HepG2 (cell line): ENCODE data around the gene TAGAP. TPM values are rescaled to one million over a fixed set of nuclear protein-coding genes. Genes with fewer than 3 reads are reported as not detected.
A peak's percentile ranks its signal among the peaks of the same experiment; 100 is the strongest.
"Not testable (repeated sequence)": the region's sequence is repeated elsewhere in the genome, so short reads cannot be mapped to it uniquely, and the experiment has no call there.

Source experiments
- ATAC-seq: fragments of 200-7000 bp; cut with Tn5 transposase; 3 replicates; pipeline ENCODE4 v1.9.1; 2020; ENCODE audit warnings: mild to moderate bottlenecking, moderate library complexity
- BruUV-seq: library from RNA; stranded (reverse); fragments of 400-500 nt; replicated peaks from 2 replicates; lab custom pipeline; 2021; lab: Mats Ljungman, UMichigan
- CTCF ChIA-PET: fragments of 300-600 bp; formaldehyde crosslinking; extraction: SDS; loops from one replicate; lab custom pipeline; 2021; ENCODE audit warnings: low total read pairs, inconsistent platforms, low intra/inter-chr PET ratio; lab: Yijun Ruan, JAX
- POLR2A ChIA-PET: fragments of 350-600 bp; sonication (Branson Sonifier 250); formaldehyde crosslinking; loops from one replicate; lab custom pipeline; 2020; ENCODE audit warnings: antibody characterized with exemption, inconsistent platforms; lab: Yijun Ruan, JAX
- DNase-seq: peaks from one replicate; pipeline ENCODE4 v3.0.0-alpha.2; 2015; ENCODE audit warnings: low spot score
- FAIRE-seq: peaks from 3 replicates; lab custom pipeline; 2011; peaks lifted over from hg19 to GRCh38; lab: Jason Lieb, UNC
- H2AFZ ChIP-seq: one replicate; pipeline ENCODE4 v1.6.1; 2011; ENCODE audit warnings: low read length, inconsistent platforms
- H3K27ac ChIP-seq: fragments of 300-600 bp; 3 replicates; pipeline ENCODE4 v1.8.0; 2011; ENCODE audit warnings: mixed run types, mild to moderate bottlenecking, mixed read lengths, low read length, inconsistent platforms; ENCODE audit not compliant: insufficient read depth; ENCODE audit errors: extremely low read length
- H3K27me3 ChIP-seq, 2 experiments: fragments of 200-600 bp in 1 of 2; 2 replicates in 1 of 2; 3 replicates in 1 of 2; pipeline versions ENCODE4 v1.6.0 to v1.8.0; 2011; ENCODE audit warnings: low read length in 2 of 2, mild to moderate bottlenecking in 2 of 2, moderate library complexity in 2 of 2, inconsistent platforms in 1 of 2; ENCODE audit not compliant: insufficient read depth in 2 of 2, control insufficient read depth in 1 of 2
- H3K36me3 ChIP-seq, 2 experiments: fragments of 200-600 bp in 1 of 2; replicated peaks in 1 of 2; 2 replicates in 1 of 2; 3 replicates in 1 of 2; pipeline versions ENCODE4 v1.5.1 to v1.8.0; 2011; ENCODE audit warnings: low read length in 2 of 2, inconsistent platforms in 1 of 2; ENCODE audit not compliant: insufficient read depth in 2 of 2, control insufficient read depth in 1 of 2
- H3K4me1 ChIP-seq: 2 replicates; pipeline ENCODE4 v1.5.1; 2012; ENCODE audit warnings: low read length, inconsistent platforms; ENCODE audit not compliant: insufficient read depth
- H3K4me2 ChIP-seq: 2 replicates; pipeline ENCODE4 v1.6.0; 2011; ENCODE audit warnings: low read depth, low read length, inconsistent platforms
- H3K4me3 ChIP-seq, 3 experiments: fragments of 200-600 bp in 1 of 3; sonication (generic), shearing (Covaris generic) in 1 of 3; replicated peaks in 1 of 3; 2 replicates each; pipeline ENCODE4 v1.5.1; 2011 to 2016; ENCODE audit warnings: low read length in 3 of 3, inconsistent platforms in 2 of 3, low read depth in 2 of 3, mild to moderate bottlenecking in 2 of 3, control low read depth in 1 of 3, mixed read lengths in 1 of 3; ENCODE audit not compliant: insufficient read depth in 1 of 3
- H3K79me2 ChIP-seq: one replicate; pipeline ENCODE4 v1.6.1; 2011; ENCODE audit warnings: low read length, inconsistent platforms; ENCODE audit not compliant: insufficient read depth
- H3K9ac ChIP-seq: 2 replicates; pipeline ENCODE4 v1.6.0; 2011; ENCODE audit warnings: mild to moderate bottlenecking, low read depth, low read length, inconsistent platforms; ENCODE audit not compliant: insufficient read depth
- H3K9me3 ChIP-seq: 2 replicates; pipeline ENCODE4 v1.5.1; 2012; ENCODE audit warnings: mild to moderate bottlenecking, low read length
- H4K20me1 ChIP-seq: 2 replicates; pipeline ENCODE4 v1.6.0; 2011; ENCODE audit warnings: inconsistent platforms, mild to moderate bottlenecking, low read length, moderate library complexity; ENCODE audit not compliant: insufficient read depth
- ZNF160 ChIP-seq: sonication (generic); formaldehyde crosslinking; IDR thresholded peaks from 2 replicates; pipeline ENCODE4 v1.8.0; 2022; ENCODE audit warnings: mild to moderate bottlenecking, inconsistent platforms, missing genetic modification reagents
- WGBS: methylation state at CpG from one replicate; pipeline ENCODE4 v1.1.6; 2017; ENCODE audit warnings: low lambda C conversion rate; 5-methylcytosine and 5-hydroxymethylcytosine counted together
- in situ Hi-C: cut with HindIII; loops from 2 replicates; pipeline ENCODE4 v1.10.0; 2017; ENCODE audit warnings: low pct_unique_long_range_greater_than_20kb; ENCODE audit not compliant: extremely low pct_ligation_motif_present
- intact Hi-C: fragments of 100-400 bp; cut with micrococcal nuclease; formaldehyde crosslinking; loops from one replicate; pipeline ENCODE4 v1.10.0; 2022; ENCODE audit not compliant: unreplicated experiment
- polyA plus RNA-seq, 8 experiments: library from polyadenylated mRNA; depleted of rRNA in 3 of 8; stranded (reverse) in 7 of 8; unstranded in 1 of 8; fragments of >200 nt; fragmentation: Illumina TruSeq in 4 of 8; extraction: Trizol in 4 of 8; gene quantifications; 2 replicates each; pipeline versions ENCODE4 v1.2.1 to v1.2.3, GENCODE V29; 2011 to 2016; ENCODE audit warnings: low read depth in 4 of 8, missing spikeins in 1 of 8, mixed read lengths in 1 of 8; ENCODE audit not compliant: insufficient read depth in 1 of 8
- total RNA-seq, 5 experiments: library from RNA; depleted of rRNA; stranded (reverse); fragments of >200 nt; fragmentation: Illumina TruSeq; extraction: Trizol; gene quantifications; 2 replicates each; pipeline ENCODE4 v1.2.3, GENCODE V29; 2016; ENCODE audit warnings: low read depth in 1 of 5
- TF ChIP-seq, protein P1 (sequence below): sonication (generic); formaldehyde crosslinking; IDR thresholded peaks from 2 replicates; pipeline ENCODE4 v1.8.0; 2022; ENCODE audit warnings: mild to moderate bottlenecking, missing genetic modification reagents; ENCODE audit not compliant: insufficient replicate concordance
- TF ChIP-seq, protein P2 (sequence below): IDR thresholded peaks from 2 replicates; pipeline ENCODE4 v1.6.1; 2016; ENCODE audit warnings: missing genetic modification reagents, missing compliant biosample characterization
- TF ChIP-seq, protein P3 (sequence below): sonication (generic); formaldehyde crosslinking; conservative IDR thresholded peaks from 2 replicates; pipeline ENCODE4 v1.4.0; 2020; ENCODE audit warnings: mild to moderate bottlenecking, missing genetic modification reagents, moderate library complexity

The TAGAP gene
- total and polyA plus RNA-seq, 2 of the 13 experiments (the other 11 are each of a cell fraction or from before 2014, with no cell fraction given): not detected

DNA sequence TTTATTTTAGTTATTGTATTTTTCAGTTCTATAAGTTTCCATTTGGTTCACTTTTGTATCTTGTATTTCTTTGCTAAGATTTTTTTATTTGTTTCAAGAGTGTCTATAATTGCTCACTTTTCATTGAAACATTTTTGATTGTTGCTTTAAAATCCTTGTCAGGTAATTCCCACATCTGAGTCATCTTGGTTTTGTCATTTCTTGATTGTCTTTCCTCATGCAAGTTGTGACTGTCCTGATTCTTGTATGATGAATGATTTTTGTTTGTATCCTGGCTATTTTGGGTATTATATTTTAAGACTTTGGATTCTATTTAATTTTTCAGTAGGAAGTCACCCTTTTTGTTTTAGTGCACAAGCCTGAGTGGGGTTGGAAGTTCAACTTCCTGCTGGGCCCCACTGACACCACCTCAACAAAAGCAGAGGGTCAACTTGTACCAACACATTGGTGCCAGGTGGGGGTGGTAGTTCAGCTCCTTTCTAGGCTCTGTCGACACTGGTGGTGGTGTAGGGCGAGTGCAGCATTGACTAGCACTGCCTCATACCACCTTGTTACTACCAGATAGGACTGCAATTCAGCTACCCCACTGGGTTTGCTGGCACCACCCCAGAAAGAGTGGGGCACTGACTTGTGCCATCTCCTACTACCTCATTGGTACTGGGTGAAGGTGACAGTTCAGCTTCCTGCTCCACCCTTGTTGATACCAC is 53.6 kb downstream of the TAGAP start (continued):
- TF ChIP-seq, protein P1, sequence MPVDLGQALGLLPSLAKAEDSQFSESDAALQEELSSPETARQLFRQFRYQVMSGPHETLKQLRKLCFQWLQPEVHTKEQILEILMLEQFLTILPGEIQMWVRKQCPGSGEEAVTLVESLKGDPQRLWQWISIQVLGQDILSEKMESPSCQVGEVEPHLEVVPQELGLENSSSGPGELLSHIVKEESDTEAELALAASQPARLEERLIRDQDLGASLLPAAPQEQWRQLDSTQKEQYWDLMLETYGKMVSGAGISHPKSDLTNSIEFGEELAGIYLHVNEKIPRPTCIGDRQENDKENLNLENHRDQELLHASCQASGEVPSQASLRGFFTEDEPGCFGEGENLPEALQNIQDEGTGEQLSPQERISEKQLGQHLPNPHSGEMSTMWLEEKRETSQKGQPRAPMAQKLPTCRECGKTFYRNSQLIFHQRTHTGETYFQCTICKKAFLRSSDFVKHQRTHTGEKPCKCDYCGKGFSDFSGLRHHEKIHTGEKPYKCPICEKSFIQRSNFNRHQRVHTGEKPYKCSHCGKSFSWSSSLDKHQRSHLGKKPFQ (CRISPR knock-in tag): no peak
- TF ChIP-seq, protein P2, sequence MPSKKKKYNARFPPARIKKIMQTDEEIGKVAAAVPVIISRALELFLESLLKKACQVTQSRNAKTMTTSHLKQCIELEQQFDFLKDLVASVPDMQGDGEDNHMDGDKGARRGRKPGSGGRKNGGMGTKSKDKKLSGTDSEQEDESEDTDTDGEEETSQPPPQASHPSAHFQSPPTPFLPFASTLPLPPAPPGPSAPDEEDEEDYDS (CRISPR knock-in tag): no peak

DNA sequence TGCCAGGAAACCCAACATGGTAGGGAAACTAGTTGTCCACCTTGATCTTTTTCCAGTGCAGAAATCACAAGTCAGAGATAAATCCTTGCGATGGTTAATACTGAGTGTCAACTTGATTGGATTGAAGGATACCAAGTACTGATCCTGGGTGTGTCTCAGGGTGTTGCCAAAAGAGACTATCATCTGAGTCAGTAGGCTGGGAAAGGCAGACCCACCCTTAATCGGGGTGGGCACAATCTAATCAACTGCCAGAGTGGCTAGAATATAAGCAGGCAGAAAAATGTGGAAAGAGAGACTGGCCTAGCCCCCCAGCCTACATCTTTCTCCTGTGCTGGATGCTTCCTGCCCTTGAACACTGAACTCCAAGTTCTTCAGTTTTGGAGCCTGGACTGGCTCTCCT is 55.1 kb downstream of the TAGAP start:
- H3K9ac ChIP-seq, H3K27me3 ChIP-seq, in situ Hi-C loops, H4K20me1 ChIP-seq, BruUV-seq, H3K9me3 ChIP-seq, intact Hi-C loops, ATAC-seq, H3K79me2 ChIP-seq, H3K4me1 ChIP-seq, H3K27ac ChIP-seq, H3K4me2 ChIP-seq, H2AFZ ChIP-seq, DNase-seq, H3K4me3 ChIP-seq, H3K36me3 ChIP-seq, FAIRE-seq, CTCF ChIA-PET, POLR2A ChIA-PET: not testable (repeated sequence)
- 78% methylated on average over 2 of the region's 2 CpGs for WGBS

DNA sequence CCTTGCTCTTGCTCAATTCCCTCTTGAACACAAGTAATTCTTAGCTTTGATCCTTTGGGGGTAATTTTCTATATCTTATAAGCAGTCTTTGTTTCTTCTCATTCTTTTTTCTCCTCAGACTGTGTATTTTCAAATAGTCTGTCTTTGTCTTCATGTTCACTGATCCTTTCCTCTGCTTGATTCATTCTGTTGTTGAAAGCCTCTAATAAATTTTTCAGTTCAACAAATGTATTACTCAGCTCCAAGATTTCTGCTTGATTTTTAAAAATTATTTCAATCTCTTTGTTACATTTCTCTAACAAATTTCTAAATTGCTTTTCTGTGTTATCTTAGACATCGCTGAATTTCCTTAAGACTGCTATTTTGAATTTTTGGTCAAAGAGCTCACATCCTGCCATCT is 56.3 kb downstream of the TAGAP start:
- no TSS peak for BruUV-seq
- H4K20me1 ChIP-seq: no peaks in the 10 kb centered on the region
- ChIA-PET CTCF (no interaction called here), POLR2A (no interaction called here)
- H3K27me3 ChIP-seq: no peaks in the 10 kb centered on the region
- H3K79me2 ChIP-seq: no peaks in the 10 kb centered on the region
- H3K4me2 ChIP-seq: no peak overlapping the region
- FAIRE-seq (no peak), DNase-seq (no peak), ATAC-seq (no peak)
- TF ChIP-seq, protein P3, sequence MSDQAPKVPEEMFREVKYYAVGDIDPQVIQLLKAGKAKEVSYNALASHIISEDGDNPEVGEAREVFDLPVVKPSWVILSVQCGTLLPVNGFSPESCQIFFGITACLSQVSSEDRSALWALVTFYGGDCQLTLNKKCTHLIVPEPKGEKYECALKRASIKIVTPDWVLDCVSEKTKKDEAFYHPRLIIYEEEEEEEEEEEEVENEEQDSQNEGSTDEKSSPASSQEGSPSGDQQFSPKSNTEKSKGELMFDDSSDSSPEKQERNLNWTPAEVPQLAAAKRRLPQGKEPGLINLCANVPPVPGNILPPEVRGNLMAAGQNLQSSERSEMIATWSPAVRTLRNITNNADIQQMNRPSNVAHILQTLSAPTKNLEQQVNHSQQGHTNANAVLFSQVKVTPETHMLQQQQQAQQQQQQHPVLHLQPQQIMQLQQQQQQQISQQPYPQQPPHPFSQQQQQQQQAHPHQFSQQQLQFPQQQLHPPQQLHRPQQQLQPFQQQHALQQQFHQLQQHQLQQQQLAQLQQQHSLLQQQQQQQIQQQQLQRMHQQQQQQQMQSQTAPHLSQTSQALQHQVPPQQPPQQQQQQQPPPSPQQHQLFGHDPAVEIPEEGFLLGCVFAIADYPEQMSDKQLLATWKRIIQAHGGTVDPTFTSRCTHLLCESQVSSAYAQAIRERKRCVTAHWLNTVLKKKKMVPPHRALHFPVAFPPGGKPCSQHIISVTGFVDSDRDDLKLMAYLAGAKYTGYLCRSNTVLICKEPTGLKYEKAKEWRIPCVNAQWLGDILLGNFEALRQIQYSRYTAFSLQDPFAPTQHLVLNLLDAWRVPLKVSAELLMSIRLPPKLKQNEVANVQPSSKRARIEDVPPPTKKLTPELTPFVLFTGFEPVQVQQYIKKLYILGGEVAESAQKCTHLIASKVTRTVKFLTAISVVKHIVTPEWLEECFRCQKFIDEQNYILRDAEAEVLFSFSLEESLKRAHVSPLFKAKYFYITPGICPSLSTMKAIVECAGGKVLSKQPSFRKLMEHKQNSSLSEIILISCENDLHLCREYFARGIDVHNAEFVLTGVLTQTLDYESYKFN: no peak
- TF ChIP-seq ZNF160 (CRISPR knock-in tag): peak; percentile 68
- no peak overlapping the region for H3K4me3 ChIP-seq
- no peak overlapping the region for H2AFZ ChIP-seq
- in situ Hi-C loops: no loop called here
- intact Hi-C loops: no loop called here
- 98% methylated on average over 1 of the region's 1 CpG for WGBS
- no peaks in the 10 kb centered on the region for H3K9me3 ChIP-seq
- H3K27ac ChIP-seq: no peak overlapping the region
- H3K36me3 ChIP-seq: no peaks in the 10 kb centered on the region; a peak in 1 of 5 replicates
- H3K9ac ChIP-seq: no peak overlapping the region
- H3K4me1 ChIP-seq: no peaks in the 10 kb centered on the region
